Activated naive CD4-positive, alpha-beta T cell treated with Interleukin-2 at 50 U/mL for 16 hours (primary cell): ENCODE measurements around the gene DBX1.
"Not testable (repeated sequence)": the region's sequence is repeated elsewhere in the genome, so short reads cannot be mapped to it uniquely, and the experiment has no call there.

Experiments used
- DNase-seq: peaks from one replicate; pipeline ENCODE4 v3.0.0-alpha.2; 2020

DBX1 gene, protein sequence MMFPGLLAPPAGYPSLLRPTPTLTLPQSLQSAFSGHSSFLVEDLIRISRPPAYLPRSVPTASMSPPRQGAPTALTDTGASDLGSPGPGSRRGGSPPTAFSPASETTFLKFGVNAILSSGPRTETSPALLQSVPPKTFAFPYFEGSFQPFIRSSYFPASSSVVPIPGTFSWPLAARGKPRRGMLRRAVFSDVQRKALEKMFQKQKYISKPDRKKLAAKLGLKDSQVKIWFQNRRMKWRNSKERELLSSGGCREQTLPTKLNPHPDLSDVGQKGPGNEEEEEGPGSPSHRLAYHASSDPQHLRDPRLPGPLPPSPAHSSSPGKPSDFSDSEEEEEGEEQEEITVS

DNA sequence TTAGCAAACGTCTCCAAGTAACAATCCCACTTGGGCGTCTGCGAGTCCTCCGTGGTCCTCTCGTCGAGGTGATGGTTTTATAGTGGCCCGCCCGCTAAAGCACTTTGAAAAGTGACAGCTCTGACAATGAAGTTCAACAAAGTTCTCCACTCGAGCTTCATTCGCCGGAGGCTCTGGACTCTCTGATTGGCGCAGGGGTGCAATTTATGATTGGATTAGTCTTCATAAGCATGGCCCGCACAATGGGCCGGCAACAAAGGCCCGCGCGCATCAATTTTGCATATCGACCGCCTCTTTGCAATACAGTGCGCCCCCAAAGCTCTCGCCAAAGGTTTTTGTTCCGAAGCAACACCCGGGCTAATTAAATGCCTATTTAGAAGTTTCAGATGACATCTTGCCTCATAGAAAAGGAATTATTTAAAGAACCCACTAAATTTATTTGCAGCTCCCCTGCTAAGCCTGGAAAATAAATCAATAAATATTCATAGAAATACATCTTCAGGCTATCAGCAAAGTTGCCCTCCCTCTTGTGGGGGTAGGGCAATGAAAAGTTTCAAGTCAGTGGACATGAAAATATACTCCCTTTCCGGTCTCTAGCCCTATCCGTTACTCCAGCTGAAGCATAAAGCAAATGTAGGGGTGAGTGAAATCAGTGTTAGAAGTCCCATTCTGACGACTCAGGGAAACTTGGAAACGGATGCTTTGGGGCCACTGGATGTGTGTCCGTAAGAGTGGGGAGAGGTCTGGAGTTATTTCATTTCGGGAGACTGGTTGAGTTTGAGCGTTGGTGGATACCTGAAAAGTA lies at the start of gene DBX1:
TSS of gene DBX1 (minus strand) at position 51 of the 805 bp plus-strand sequence. CDS start 151 bp downstream, outside the sequence.
- no peak for DNase-seq

DNA sequence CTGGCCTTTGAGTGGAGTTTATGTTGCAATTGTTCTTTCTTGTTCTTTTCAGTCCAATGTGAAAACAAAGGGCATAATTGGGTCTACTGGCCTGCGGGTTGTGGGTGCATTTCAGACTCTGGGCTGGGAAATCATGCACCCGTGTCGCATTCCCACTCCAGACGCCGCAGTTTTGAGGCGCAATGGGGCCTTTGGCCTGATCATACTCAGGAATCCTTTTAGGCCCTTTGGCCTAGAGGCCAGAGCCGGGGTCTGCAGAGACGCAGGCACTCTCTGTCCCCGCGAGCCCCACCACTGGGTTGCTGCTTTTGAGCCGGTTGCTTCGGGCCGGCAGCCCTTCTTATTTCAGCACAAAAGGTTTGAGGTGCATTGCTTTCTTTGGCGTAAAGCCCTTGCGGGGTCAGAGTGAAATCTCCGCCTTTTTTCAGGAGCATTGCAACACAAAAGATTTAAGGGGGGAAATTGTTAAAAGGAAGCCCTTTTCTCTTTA lies 48.4 kb upstream of the DBX1 start:
- no peak for DNase-seq

DNA sequence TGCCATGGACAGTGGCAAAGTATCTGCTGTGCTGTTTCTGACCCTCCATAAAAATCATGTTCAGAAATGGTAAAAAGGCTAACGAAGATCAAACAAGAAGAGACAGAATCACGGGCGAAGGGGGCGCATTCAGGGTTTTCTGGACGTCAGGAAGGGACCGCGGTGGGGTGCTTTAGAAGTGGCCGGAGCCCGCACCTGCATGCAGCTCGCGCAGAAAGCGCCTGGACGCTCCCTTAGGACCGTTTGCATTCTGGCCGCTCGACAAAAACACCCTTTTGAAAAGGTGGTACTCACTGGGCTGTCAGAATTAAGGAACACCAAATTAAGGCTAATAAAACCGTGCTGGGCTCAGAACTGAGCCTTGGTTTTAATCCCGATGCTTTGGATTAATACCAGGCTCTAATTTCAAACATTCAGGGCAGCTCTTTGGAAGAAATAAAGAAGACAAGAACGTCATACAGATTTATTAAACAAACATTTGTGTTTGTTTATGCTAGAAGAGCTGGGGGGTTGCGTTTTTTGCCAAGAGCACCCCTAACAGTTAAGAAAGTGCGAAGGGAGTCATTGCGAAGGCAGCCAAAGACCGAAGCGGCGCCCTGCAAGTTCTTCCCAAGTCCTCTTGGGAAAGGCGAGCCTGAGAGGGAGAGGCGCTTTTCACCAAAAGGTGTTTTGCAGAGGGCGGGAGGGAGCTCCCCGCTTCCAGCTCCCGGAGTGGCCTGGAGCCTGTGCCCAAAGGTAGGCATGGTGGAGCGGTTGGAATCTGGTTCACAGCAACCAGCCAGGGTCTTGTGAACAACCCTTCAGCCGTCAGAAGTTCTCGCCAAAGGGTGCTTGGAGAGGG lies 47.7 kb upstream of the DBX1 start:
- DNase-seq = no peak

DNA sequence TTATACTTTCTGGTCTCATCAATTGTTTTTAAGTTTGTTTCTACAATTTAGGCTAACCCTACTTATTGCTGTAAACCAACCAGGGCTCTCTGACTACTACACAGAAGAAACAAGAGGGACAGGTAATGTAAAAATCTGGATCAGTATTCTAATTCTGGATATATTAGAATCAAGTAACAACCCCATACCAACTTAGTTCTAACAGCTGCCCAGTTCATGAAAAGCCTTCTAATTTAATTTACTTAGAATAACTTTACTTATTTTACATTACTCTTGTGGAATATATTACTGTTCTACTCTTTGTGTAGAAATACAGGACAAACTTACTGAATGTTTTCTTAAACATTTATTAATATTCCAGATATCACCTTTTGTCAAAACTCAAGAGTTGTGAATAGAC lies 45.5 kb upstream of the DBX1 start:
- no peak for DNase-seq

DNA sequence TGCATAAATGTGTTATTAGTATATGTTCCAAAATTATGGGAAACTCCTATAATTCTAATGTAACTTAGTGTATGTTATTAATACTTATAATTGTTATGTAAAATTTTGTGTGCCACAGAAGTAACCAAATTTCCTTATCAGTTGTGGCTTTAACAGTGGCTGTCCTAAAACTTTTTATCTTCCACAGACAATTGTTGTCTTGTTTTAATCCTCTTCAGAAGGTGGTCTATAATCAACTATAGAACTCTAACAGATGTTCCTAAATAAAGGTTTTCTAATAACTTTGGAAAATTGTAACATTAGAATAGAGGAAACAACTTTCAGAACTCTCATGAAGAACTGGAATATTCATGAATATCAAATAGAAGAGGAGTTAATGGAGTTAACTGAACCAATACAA lies 44.4 kb upstream of the DBX1 start:
- no peak for DNase-seq

DNA sequence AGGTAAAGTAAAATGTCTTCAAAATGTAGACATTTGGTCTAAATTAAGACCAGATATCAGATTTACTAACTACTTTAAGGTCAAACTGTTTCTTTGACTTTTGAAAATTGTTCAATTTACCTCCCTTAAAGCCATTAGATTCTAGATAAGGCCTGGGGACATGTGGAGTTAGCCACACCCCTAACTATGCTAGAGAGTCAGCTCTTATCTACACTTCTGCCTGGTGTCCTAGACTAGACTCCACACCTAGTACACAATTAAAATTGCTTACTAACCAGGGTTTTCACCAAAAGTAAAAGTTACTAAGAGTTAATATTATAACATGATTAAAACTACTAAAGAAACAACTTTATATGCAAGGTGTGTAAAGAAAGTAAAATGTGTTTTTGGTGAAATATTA lies 43.6 kb upstream of the DBX1 start:
- no peak for DNase-seq

DNA sequence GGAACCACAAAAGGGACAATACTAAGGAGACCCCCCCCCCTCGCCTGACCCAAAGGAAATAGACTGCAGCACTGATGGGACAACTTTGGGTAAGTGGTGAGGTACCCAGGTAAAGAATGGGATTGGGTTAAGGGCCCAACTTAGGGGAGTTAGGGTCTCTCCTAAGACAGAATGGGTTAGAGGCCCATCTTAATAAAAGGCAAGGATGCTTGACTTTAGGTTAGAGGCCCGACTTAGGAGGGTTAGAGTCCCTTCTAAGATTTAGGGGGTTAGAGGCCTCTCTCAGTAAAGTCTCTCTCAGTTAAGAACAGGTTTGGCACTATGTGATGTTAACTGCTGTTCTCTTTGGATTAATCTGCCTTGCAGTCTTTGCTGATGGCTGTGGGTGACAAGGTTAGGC lies 41.0 kb upstream of the DBX1 start:
- DNase-seq = no peak

DNA sequence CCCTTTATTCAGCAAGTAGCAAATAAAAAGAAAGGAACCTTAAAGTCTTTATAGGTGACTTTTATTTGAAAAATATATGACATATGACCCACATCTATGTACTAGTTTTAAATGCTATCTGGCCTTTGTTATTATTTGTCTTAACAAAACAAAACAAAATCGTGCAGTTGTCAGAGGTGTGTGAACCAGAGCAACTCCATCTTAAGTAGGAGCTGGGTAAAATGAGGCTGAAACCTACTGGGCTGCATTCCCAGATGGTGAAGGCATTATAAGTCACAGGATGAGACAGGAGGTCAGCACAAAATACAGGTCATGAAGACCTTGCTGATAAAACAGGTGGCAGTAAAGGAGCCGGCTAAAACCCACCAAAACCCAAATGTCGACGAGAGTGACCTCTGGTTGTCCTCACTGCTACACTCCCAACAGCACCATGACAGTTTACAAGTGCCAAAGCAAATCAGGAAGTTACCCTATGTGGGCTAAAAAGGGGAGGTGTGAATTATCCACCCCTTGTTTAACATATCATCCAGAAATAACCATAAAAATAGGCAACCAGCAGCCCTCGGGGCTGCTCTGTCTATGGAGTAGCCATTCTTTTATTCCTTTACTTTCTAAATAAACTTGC lies 40.2 kb upstream of the DBX1 start:
- not testable (repeated sequence) for DNase-seq

DNA sequence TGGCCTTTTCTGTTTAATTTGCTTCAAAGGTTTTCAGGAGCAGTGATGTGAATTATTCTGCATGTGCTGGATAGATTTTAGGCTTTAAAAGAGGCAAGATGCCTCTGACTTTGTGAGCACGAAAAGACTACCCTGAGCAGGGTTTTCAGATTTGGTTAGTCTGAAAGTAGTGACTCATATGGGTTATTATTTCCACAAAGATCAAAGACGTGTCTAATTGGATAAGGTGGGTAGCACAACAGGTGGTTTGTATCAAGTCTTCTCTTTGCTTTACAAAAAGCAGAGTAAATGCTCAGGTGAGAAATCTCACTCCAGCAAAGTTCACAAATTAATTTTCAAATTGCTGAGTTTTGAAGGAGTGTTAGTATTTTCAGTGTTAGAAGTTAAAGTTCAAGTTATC lies 37.6 kb upstream of the DBX1 start:
- no peak for DNase-seq

DNA sequence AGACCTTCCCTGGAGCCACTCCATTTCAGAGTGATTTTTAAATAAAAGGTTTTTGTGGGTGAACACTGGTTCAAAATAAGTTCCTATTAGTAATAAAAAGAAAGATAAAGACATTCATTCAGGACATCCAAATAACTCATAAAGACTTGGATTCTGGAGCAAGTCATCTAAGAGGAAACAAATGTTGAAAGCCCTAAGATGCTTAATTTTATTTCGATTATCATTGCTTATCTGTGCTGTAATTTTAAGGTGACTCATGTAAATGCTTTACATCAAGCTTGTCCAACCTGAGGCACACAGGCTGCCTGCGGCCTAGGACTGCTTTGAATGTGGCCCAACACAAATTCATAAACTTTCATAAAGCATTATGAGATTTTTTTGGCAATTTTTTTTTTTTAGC lies 34.2 kb upstream of the DBX1 start:
- no peak for DNase-seq

DNA sequence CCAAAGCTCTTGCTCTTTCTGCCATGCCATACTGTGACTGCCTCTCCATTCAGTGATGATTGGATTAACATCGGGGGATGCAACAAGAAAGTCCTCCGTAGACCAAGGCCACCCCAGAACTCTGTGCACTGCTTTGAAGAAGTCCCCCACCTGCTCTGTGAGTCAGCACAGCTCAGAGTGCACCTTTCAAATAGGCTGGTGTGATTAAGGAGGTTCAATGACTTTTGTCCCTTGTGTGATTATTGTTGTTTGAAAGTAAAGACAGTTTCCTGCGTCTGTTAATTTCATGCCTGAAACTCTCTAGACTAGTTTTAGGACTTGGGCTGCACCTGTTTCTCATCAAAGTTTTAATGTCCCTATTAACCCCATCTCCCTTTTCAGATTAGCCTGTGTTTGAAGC lies 33.0 kb upstream of the DBX1 start:
- no peak for DNase-seq

DNA sequence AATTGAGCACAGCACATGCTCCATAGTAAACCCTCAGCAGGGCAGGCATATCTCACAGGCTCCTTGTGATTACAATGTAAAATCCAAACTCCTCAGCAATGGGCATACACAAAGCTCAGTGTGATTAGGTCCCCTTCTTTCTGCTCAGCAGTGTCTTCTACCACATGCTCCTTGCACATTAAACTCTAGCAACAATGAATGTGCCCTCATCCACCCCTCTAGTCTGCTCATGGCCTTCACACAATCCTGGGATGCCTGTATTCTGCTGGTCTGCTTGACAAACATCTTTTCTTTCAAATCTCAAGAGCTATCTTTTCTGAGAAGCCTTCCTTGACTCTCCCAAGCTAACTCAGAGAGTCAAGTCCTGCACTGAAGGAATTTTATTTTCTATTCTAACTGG lies 32.4 kb upstream of the DBX1 start:
- DNase-seq = no peak

DNA sequence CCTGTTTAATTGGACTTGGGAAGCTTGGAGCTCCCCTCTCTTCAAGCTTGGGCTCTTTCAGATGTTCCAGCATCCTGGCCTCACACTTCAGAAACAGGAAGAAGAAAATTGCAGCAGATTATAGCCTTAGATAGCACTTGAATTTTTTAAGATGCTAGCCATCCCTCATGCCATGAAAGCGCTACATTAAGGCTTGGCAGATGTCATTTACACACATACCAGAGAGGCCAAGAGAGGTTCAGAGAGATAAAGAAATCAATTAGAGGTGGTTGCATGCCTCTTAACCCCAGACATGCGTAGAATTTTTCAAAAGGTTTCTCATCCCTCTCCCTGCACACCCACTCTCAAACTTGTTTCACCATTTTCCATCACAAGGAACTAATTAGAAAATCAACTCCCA lies 31.9 kb upstream of the DBX1 start:
- DNase-seq = no peak

DNA sequence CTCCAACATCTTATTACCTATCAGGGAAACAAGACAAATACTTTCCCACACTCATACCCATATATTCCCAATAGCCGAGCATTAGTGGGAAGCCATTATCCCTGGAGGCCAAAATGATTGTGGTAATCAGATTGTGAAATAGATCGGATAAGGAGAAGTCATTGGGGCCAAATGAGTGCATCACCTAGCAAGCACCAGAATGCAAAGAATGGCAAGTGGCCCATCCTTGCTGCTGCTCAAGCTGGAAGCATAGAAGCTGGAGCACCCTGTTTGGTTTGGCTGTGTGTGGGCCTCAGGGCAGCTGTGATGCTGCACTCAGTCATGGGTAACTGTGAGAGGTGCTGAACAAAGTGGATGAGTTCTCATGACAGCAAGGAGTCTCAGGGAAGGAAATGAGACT lies 18.7 kb upstream of the DBX1 start:
- no peak for DNase-seq

DNA sequence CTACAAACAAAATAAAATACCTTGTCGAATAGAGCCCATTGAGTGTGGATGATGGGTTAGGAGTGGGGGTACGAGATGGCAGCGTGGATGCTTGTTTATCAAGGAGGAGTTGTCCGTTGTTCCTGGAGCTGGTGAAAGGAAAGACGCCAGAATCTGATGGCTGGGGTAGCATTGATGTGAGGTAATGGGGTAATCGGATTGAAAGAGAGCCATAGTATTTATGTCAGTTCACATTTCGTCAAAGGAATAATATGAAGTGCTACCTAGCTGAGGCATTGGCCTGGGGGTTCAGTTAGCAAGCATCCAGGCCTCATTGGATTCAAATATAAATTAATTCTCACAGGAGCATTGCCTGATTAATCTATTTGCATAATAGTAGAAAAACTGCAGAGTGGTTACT lies 16.9 kb upstream of the DBX1 start:
- no peak for DNase-seq

DNA sequence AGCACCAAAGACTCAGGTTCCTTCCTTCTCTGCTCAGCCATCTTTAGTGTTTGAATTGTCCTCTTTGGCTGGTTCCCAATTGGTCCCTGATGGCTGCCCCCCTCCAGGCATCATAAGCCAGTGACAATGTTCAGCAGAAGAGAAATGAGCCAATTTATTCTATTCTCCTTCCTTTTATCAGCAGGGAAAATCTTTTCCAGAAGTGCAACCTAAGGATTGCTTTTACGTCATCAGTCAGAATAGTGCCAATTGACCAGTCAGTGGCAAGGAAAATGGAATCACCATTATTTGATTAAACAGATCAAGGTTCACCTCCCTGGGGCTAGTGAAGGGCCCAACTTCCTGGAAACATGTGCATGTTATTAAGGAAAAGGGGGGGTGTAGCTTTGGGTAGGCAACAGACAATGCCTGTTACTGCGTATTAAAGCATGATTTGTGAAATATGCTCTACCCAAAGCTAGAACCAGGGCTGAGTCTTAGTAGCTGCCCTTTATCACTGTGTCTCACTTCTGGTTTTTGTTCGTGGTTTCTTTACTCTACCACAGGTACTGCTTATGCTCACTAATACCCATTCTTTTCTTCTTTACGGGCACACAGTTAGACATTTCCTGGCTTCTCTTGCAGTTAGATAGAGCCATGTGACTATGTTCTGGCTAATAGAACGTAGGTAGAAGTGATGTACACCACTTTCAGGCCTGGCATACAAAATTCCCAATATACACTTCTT lies 12.6 kb upstream of the DBX1 start:
- DNase-seq = no peak

DNA sequence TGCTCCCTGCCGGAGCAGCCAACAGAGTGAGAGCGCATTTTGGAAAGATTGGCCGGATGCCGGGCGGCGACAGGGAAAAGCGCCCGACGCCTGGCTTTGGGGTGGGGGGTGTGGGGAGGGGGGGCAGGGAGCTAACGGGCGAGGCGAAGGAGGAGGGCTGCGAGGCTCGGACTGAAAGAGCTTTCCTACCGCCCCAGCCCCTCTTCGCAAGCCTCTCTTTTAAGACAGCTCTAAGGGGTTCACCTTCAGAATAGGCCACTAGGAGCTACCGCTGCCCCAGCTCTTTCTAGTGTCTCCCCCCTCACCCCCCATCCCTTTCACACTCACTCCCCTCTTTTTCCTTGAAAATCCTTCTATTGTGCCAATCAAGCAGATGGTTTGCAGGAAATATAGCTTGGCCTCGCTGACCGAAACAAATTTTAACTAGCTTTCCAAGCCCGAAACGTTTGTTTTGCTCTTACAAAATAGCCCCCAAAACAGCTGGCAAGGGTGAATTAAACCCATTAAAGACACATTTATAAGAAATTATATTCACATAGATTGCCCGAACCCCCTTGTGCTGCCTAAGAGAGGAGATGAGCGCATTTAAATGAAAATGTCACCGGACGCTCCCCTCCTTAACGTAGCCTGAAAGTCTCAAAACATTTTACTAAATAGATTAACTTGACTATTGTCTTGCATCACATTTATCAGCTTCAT lies 3.7 kb upstream of the DBX1 start:
- no peak for DNase-seq

DNA sequence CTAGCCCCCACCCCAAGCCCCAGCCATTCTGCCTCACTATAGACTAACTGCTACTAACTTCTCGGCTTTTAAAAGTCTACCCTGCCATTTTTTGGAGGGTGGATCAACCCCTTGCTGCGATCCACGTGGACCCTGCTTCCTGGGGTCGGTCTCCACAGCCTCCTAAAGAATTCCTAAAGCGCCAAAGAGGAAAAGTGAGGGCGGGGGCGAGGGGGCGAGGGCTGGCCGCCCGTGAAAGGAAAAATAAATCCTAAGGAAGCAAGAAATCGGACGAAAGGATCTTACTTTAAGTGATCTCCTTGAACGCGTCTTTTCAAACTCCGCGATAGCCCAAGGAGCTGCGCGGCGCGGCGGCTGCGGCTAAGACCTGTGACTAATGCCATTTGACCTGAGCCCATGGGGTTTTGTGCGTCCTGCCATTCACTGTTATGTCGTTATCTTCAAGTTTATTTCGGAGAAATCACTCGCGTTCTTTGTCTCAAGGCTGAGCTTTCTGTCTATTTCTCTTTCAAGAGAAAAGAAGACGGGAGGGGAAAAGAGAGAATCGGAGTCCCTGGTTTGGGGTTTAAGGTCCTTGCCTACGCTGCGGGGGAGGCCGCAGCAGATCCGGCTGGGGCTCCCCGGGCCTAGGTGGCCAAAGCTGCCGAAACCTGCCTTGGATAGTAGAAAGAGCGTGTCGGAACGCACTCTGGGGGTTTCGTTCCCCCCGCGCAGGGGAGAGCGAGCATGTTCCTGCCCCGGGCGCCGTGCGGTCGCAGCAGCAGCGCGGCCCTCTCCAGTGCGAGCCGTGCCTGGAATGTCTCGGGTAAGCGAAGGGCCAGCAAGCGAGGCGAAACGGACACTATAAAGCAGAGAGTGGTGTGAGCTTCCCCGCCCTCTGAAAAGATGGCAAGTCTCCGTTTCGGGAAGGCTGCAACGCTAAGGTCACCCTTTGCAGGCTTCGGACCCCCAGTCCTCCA lies 2.8 kb upstream of the DBX1 start:
- no peak for DNase-seq

DNA sequence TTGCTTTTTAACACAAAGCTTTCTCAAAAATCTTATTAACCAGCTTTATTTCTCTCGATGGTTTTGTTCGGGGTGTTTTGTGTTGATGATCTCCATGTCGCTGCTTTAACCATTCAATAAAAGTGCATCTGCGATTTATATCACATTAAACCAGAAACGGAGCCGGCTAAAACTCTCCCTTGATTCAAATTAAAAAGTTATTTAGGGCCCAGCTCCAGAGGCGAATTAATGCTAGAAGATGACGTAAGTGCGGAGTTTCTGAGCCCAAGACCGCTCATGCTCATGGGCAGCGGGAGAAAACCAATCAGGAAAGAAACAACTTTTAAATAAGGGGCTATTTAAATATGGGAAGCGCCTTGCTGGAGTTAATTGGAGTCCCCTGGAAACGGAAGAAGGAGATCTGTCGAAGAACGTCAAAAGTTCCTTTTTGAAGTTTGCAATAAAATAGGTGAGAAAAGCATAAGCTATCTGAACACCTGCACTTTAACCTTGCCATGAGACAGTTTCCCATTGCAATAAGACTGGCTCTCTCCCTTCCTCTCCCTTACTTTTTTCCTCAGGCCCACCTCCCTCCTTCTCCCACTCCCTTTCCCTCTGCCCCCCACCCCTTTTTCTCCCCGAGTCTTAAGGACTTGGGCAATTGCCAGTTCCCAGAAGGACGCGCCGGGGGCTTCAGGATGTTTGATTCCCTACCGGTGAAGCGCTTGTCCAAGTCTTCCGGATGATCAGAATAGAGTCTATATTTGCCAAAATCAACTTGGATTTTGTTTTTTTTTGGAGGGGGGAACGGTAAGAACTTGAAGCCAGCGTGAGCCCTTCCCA lies 1.9 kb upstream of the DBX1 start:
- no peak for DNase-seq
